Ectodermal cell (in vitro differentiated cells): ENCODE measurements around the gene STYXL1.

ENCODE experiments used
- H3K27ac ChIP-seq: 2 replicates; pipeline ENCODE4 v1.7.0; 2013; ENCODE audit warnings: mild to moderate bottlenecking, low read depth, low read length; ENCODE audit not compliant: insufficient read depth, poor library complexity, severe bottlenecking
- H3K27me3 ChIP-seq: 2 replicates; pipeline ENCODE4 v1.7.0; 2013; ENCODE audit warnings: mild to moderate bottlenecking, low read length; ENCODE audit not compliant: insufficient read depth, control insufficient read depth, poor library complexity, severe bottlenecking
- H3K36me3 ChIP-seq: one replicate; pipeline ENCODE4 v1.7.0; 2013; ENCODE audit warnings: low read length; ENCODE audit not compliant: control insufficient read depth, insufficient read depth
- H3K4me1 ChIP-seq: one replicate; pipeline ENCODE4 v1.7.0; 2013; ENCODE audit warnings: low read length; ENCODE audit not compliant: control insufficient read depth, insufficient read depth
- H3K4me3 ChIP-seq: 2 replicates; pipeline ENCODE4 v1.7.0; 2013; ENCODE audit warnings: low read depth, low read length, control low read depth; ENCODE audit not compliant: insufficient read depth
- H3K9me3 ChIP-seq: 2 replicates; pipeline ENCODE4 v1.7.0; 2013; ENCODE audit warnings: mild to moderate bottlenecking, low read length, moderate library complexity; ENCODE audit not compliant: control insufficient read depth
- WGBS, 2 experiments: methylation state at CpG; one replicate each; pipeline ENCODE4 v1.1.7; 2013; ENCODE audit warnings: missing lambda C conversion rate in 2 of 2; 5-methylcytosine and 5-hydroxymethylcytosine counted together

The STYXL1 gene

GRCh38 chr7:75987026-75987804 lies 60.6 kb downstream of the STYXL1 start:
- H3K36me3 ChIP-seq: peaks cover 18% of the 10 kb centered on the region
- peaks cover 22% of the 10 kb centered on the region for H3K4me1 ChIP-seq
- H3K27me3 ChIP-seq: no peaks in the 10 kb centered on the region
- H3K9me3 ChIP-seq: no peaks in the 10 kb centered on the region
- no peak overlapping the region for H3K4me3 ChIP-seq
- H3K27ac ChIP-seq: no peak overlapping the region
- 95% methylated on average over 32 of the region's 32 CpGs for WGBS, 2 experiments

GRCh38 chr7:75986147-75986781 lies 61.5 kb downstream of the STYXL1 start:
- Histone ChIP-seq H3K36me3 (peaks cover 23% of the 10 kb centered on the region), H3K9me3 (no peaks in the 10 kb centered on the region), H3K4me1 (peaks cover 20% of the 10 kb centered on the region), H3K27ac (no peak overlapping the region), H3K27me3 (no peaks in the 10 kb centered on the region), H3K4me3 (no peak overlapping the region)
- WGBS, 2 experiments: 95% methylated on average over 20 of the region's 20 CpGs

DNA sequence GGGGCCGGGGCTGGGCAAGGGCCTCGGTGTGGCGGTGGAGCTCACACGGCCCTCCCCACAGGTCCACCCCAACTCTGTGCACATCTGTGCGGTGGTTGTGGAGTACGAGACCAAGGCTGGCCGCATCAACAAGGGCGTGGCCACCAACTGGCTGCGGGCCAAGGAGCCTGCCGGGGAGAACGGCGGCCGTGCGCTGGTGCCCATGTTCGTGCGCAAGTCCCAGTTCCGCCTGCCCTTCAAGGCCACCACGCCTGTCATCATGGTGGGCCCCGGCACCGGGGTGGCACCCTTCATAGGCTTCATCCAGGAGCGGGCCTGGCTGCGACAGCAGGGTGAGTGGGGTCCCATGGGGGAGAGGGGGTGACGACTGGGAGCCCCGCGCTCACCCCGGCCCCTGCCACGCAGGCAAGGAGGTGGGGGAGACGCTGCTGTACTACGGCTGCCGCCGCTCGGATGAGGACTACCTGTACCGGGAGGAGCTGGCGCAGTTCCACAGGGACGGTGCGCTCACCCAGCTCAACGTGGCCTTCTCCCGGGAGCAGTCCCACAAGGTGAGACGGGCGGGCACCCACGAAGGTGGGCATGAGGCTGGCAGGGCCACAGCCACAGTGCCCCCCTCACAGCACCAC lies 62.2 kb downstream of the STYXL1 start:
- peaks cover 30% of the 10 kb centered on the region for H3K36me3 ChIP-seq
- 94 to 95% methylated on average over 41 of the region's 41 CpGs for WGBS, 2 experiments
- H3K9me3 ChIP-seq: no peaks in the 10 kb centered on the region
- H3K27me3 ChIP-seq: no peaks in the 10 kb centered on the region
- H3K4me3 ChIP-seq: no peak overlapping the region
- no peak overlapping the region for H3K27ac ChIP-seq
- H3K4me1 ChIP-seq: peaks cover 14% of the 10 kb centered on the region

- H3K4me3 ChIP-seq: no peak overlapping the region
- H3K9me3 ChIP-seq: no peaks in the 10 kb centered on the region
- H3K36me3 ChIP-seq: peaks cover 35% of the 10 kb centered on the region
- H3K27ac ChIP-seq: no peak overlapping the region
- H3K4me1 ChIP-seq: peaks cover 8% of the 10 kb centered on the region
- no peaks in the 10 kb centered on the region for H3K27me3 ChIP-seq
- WGBS, 2 experiments: 89 to 90% methylated on average over 21 of the region's 21 CpGs
Measured at GRCh38 chr7:75985009-75985517, 62.7 kb downstream of the STYXL1 start.

DNA sequence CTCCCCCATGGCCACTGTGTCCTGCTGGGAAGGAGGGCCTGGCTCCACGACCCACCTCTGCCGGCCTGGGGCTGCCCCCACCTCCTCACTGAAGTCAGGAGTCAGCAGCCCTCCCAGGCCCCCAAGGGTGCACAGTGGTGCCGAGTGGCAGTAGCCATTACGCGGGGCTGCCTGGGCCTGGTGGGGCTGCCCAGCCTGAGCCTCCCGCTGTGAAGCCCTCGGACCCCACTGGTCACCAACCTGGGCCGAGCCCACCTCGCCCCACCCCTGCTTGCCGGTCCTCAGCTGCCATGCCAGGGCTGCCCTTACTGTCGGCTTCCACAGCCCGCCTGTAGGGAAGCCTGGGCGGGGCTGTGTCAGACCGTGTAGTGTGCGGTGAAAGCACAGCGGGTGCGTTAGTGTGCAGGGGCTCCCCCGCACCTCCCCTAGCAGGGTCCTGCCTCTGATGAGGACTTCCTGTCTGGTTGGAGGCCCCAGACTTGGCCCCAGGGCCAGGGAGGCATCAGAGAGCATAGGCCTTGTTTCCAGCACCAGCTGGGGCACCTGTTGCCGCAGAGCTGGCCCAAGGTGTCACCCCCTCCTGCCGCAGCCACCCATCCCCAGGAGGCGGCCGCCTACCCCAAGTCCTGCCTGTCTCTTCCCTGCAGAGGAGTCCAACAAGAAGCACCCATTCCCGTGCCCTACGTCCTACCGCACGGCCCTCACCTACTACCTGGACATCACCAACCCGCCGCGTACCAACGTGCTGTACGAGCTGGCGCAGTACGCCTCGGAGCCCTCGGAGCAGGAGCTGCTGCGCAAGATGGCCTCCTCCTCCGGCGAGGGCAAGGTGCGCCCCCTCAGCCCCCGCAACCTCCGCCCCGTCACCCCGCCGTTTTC lies 63.4 kb downstream of the STYXL1 start:
- H3K4me1 ChIP-seq: peaks cover 2% of the 10 kb centered on the region
- 92% methylated on average over 44 of the region's 44 CpGs for whole genome bisulfite sequencing, 2 experiments

DNA sequence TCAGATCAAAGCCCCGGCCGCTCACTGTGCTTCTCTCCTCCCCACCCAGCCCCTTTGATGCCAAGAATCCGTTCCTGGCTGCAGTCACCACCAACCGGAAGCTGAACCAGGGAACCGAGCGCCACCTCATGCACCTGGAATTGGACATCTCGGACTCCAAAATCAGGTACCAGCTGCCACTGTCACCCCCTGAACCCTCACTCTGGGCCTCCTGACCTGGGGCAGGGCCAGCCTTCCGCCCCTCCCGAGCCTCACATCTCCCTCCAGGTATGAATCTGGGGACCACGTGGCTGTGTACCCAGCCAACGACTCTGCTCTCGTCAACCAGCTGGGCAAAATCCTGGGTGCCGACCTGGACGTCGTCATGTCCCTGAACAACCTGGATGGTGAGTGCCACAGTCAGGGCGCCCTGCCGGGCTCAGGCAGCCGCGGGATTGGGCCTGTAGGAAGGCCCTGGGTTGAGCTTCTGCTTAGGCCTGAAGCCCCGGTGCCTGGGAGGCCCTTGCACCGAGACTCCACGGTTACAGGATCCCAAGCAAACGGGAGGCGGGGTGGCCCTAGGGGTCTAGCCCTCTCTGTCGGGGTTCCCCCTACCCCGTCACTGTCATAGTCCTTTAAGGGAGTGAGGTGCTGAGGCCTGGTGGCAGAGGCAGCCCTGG lies 64.2 kb downstream of the STYXL1 start:
- H3K36me3 ChIP-seq: peaks cover 36% of the 10 kb centered on the region
- no peaks in the 10 kb centered on the region for H3K27me3 ChIP-seq
- H3K4me1 ChIP-seq: no peaks in the 10 kb centered on the region
- 95 to 96% methylated on average over 26 of the region's 26 CpGs for WGBS, 2 experiments
- H3K4me3 ChIP-seq: no peak overlapping the region
- no peak overlapping the region for H3K27ac ChIP-seq
- H3K9me3 ChIP-seq: no peaks in the 10 kb centered on the region

More for the DNA sequence above, 63.4 kb downstream of the STYXL1 start:
- Histone ChIP-seq H3K9me3 (no peaks in the 10 kb centered on the region), H3K27me3 (no peaks in the 10 kb centered on the region), H3K4me3 (no peak overlapping the region), H3K36me3 (peaks cover 36% of the 10 kb centered on the region), H3K27ac (no peak overlapping the region)

DNA sequence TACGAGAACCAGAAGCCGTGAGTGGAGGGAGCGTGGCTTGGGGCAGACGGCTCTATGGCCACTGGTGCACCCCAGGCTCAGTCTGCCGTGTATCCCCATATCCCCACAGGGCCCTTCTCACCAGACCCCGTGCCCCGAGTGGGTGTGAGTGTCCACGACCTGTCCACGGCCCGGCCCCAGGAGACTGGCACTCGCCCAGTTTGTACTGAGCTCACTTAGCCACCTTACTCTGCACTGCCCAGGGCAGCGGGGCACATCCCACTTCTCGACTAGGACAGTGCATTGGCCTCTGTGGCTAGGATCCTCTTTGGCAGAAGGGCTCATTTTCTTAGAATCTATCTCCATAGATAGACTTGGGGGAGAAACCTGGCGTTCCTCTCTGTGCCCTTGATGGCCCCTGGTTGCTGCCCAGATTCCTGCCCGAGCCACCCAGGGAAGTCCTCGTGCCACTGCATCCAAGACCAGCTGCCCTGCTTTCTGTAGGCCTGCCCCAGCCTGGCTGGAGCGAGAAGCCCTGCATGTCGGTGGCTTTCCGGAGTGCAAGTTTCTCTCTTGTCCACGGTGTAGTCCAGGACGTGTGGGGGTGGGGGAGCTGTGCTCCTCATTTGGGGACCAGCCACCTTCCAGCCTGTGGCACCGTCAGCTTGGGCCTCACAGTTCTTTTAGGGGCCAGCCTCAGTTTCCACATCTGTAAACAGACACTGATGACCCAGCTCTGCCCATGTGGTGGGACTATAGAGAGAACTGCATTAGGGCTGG lies 65.3 kb downstream of the STYXL1 start:
- no peak overlapping the region for H3K4me3 ChIP-seq
- peaks cover 30% of the 10 kb centered on the region for H3K36me3 ChIP-seq
- H3K27me3 ChIP-seq: no peaks in the 10 kb centered on the region
- no peak overlapping the region for H3K27ac ChIP-seq
- H3K9me3 ChIP-seq: no peaks in the 10 kb centered on the region
- WGBS, 2 experiments: 92 to 94% methylated on average over 22 of the region's 22 CpGs
- no peaks in the 10 kb centered on the region for H3K4me1 ChIP-seq

DNA sequence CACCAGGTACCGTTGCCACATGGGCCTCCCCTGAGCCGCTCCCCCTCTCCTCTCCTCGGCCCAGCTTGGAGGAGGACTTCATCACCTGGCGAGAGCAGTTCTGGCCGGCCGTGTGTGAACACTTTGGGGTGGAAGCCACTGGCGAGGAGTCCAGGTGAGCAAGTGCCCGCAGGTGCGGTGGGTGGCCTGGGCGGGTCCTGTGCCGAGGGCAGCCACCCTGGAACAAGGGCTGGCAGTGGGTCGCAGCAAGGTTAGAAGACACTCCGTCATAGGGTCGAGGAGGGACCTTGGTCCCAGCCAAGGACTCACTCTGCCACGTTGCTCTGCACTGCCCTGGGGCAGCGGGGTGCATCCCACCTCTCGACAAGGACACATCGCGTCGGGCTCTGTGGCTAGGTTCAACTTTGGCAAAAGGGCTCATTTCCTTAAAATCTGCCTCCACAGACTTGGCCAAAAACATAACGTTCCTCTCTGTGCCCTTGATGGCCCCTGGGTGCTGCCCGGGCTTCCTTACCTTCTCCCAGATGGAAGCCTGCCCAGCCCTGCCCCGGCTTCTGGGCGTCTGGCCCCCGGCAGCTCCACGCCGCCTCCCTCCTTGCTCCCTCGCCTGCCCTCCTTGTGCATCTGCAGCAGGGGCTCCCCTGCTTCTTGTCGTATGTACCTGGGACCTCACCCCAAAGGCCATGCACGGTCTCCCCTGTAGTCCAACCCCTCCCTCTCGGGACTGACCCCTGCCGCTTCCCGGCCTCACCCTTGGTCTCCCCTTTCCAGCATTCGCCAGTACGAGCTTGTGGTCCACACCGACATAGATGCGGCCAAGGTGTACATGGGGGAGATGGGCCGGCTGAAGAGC lies 66.1 kb downstream of the STYXL1 start:
- Histone ChIP-seq H3K4me3 (no peak overlapping the region), H3K4me1 (no peaks in the 10 kb centered on the region), H3K27ac (no peak overlapping the region), H3K27me3 (no peaks in the 10 kb centered on the region), H3K36me3 (peaks cover 28% of the 10 kb centered on the region), H3K9me3 (no peaks in the 10 kb centered on the region)
- 87 to 90% methylated on average over 38 of the region's 38 CpGs for WGBS, 2 experiments
